Spinal cord (tissue), 10 donors: ENCODE results near the gene CYP1B1. TPM values are rescaled to one million over a fixed set of nuclear protein-coding genes. Genes with fewer than 3 reads are reported as not detected.
"Not testable (repeated sequence)": the region's sequence is repeated elsewhere in the genome, so short reads cannot be mapped to it uniquely, and the experiment has no call there.

ENCODE experiments used
- DNase-seq, 6 donors: peaks; one replicate each; pipeline versions ENCODE4 v3.0.0 to v3.0.0-alpha.2; 2013 to 2015; ENCODE audit warnings: low spot score in 6 of 6, low read depth in 4 of 6
- H3K27ac ChIP-seq: one replicate; pipeline ENCODE4 v1.5.1; 2013; ENCODE audit warnings: low read depth, low read length, control low read depth
- H3K27me3 ChIP-seq: one replicate; pipeline ENCODE4 v1.6.1; 2013; ENCODE audit warnings: low read length; ENCODE audit not compliant: control insufficient read depth, insufficient read depth
- H3K36me3 ChIP-seq: one replicate; pipeline ENCODE4 v1.6.1; 2013; ENCODE audit warnings: low read length; ENCODE audit not compliant: control insufficient read depth, insufficient read depth
- H3K4me1 ChIP-seq: one replicate; pipeline ENCODE4 v1.6.1; 2013; ENCODE audit warnings: low read length; ENCODE audit not compliant: control insufficient read depth, insufficient read depth
- H3K4me3 ChIP-seq: one replicate; pipeline ENCODE4 v1.5.1; 2013; ENCODE audit warnings: low read depth, low read length, control low read depth
- H3K9me3 ChIP-seq: one replicate; pipeline ENCODE4 v1.6.1; 2013; ENCODE audit warnings: low read length; ENCODE audit not compliant: control insufficient read depth, insufficient read depth
- WGBS: methylation state at CpG from one replicate; pipeline ENCODE4 v1.1.5; 2013; ENCODE audit warnings: missing lambda C conversion rate; ENCODE audit not compliant: insufficient coverage; 5-methylcytosine and 5-hydroxymethylcytosine counted together
- polyA plus RNA-seq, 2 donors: library from polyadenylated mRNA; unstranded; fragments of 120-200 nt; gene quantifications; one replicate each; pipeline ENCODE4 v1.2.1, GENCODE V29; 2013; ENCODE audit not compliant: insufficient read length in 2 of 2
- total RNA-seq, 2 donors: library from RNA; depleted of rRNA in 1 of 2; stranded (reverse); fragments of 120-200 nt in 1 of 2; fragments of >200 nt in 1 of 2; gene quantifications; one replicate each; pipeline versions ENCODE4 v1.2.3 to v1.2.4, GENCODE V29; 2013 to 2014
- donor health status: healthy.

Gene CYP1B1
- total and polyA plus RNA-seq, 4 donors, result 29.8 to 105 (median 67.2) TPM

DNA sequence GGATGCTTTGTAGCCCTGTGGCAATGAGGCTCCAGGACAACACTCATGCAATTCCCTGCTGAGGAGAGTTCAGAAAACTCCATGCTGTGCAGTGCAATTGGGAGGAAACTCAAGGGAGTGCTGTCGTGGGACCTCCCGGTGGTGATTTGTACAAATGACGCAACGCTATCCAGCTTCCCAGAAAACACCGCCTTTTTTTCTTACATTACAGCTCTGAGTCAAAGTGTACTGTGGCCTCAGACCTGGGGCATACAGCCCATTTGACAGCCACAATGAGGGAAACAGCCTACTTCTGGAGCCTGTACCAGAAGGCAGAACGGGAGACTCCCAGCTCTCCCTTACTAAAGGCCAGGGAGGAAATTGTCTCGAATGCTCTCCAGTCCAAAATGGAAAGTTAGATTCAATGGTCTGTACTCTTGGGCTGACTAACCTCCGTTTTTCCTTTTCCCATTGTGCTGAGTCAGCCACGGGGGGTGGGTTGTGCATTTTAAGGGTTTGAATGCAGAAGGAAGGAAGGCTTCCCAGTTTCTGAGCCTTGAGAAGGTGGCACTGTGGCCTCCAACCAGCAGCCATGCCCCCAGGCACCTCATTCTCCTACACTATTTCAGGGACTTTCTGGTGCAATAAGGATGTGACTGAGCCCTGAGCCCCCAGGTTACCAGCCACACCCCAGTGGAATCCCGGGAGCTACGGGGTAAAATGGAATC, 16.4 kb upstream of the CYP1B1 start:
- Histone ChIP-seq H3K4me3 (no peak overlapping the region), H3K9me3 (no peaks in the 10 kb centered on the region), H3K27me3 (peaks cover 1% of the 10 kb centered on the region), H3K27ac (no peak overlapping the region), H3K4me1 (peaks cover 10% of the 10 kb centered on the region), H3K36me3 (no peaks in the 10 kb centered on the region)
- 54% methylated on average over 3 of the region's 11 CpGs for WGBS
- peak in 1 of 6 donors; percentile 74 for DNase-seq

DNA sequence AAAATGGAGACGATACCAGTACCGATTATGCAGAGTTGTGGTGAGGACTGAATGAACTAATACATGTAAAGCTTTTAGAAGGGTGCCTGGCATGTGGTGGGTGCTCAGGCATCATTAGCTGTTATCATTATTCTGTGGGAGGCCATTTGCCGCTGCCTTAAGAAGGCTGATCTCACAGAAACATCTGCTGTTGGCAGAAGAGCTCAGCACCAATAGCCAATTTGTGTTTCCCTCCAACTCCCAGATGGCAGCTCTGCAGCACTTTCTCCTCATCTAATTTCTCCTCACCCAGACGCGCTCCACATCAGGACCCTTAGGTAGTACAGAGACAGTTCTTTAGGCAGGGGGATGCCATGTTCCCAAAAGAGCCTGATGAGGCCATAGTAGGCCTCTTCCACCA, 15.8 kb upstream of the CYP1B1 start:
- Histone ChIP-seq H3K9me3 (no peaks in the 10 kb centered on the region), H3K27ac (no peak overlapping the region), H3K4me1 (peaks cover 10% of the 10 kb centered on the region), H3K27me3 (no peaks in the 10 kb centered on the region), H3K4me3 (no peak overlapping the region), H3K36me3 (no peaks in the 10 kb centered on the region)
- DNase-seq, result peak in 2 of 6 donors; percentile 49 to 91
- 81% methylated on average over 2 of the region's 5 CpGs for WGBS

DNA sequence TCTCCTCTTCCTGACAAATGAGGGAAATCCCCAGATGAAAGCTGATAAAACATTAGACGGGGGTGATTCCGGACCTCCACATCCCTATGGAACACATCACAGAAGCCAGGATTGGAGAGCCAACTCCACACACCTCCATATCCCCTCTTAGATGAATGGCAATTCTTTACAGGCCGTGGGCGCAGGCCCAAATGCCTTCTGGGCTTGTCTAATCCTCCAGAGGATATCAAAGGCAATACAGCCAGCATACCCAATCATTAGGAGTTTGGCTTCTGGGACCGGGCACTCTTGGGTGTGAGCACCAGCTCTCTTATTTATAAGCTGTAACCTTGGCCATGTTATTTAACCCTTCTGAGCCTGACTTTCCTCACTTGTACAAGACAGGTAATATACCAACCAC, 15.0 kb upstream of the CYP1B1 start:
- peaks cover 8% of the 10 kb centered on the region for H3K4me1 ChIP-seq
- no peaks in the 10 kb centered on the region for H3K27me3 ChIP-seq
- WGBS, result 91% methylated on average over 4 of the region's 5 CpGs
- no peak overlapping the region for H3K27ac ChIP-seq
- no peaks in the 10 kb centered on the region for H3K36me3 ChIP-seq
- DNase-seq, result no peak
- H3K4me3 ChIP-seq, result no peak overlapping the region
- H3K9me3 ChIP-seq, result no peaks in the 10 kb centered on the region

- not testable (repeated sequence) for H3K9me3 ChIP-seq, H3K4me3 ChIP-seq, H3K27ac ChIP-seq, H3K27me3 ChIP-seq, DNase-seq, H3K4me1 ChIP-seq, H3K36me3 ChIP-seq
- 96% methylated on average over 5 of the region's 6 CpGs for WGBS
Observed at GRCh38 chr2:38090212-38090611, 14.3 kb upstream of the CYP1B1 start.

DNA sequence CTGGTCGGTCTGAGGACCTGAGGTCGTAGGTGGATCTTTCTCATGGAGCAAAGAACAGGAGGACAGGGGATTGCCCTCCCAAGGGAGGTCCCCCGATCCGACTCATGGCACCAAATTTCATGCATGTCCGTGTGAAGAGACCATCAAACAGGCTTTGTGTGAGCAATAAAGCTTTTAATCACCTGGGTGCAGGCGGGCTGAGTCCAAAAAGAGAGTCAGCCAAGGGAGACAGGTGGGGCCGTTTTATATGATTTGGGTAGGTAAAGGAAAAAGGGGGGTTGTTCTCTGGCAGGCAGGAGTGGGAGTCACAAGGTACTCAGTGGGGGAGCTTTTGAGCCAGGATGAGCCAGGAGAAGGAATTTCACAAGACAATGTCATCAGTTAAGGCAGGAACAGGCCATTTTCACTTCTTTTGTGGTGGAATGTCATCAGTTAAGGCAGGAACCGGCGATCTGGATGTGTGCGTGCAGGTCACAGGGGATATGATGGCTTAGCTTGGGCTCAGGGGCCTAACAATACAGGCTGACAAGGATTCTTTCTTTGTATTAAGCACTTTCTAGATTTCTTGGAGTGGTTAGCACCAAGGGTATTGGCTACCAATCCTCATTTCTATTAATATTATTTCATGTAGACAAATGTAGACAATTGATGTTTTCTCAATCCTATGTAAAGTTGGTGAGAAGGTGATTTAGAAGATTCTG, 10.2 kb upstream of the CYP1B1 start:
- not testable (repeated sequence) for H3K27me3 ChIP-seq, H3K4me1 ChIP-seq, H3K36me3 ChIP-seq, H3K9me3 ChIP-seq, H3K4me3 ChIP-seq, H3K27ac ChIP-seq, DNase-seq
- 80% methylated on average over 5 of the region's 10 CpGs for WGBS

GRCh38 chr2:38084556-38084955, 8.6 kb upstream of the CYP1B1 start:
- H3K36me3 ChIP-seq, H3K4me1 ChIP-seq, H3K27me3 ChIP-seq, DNase-seq, H3K4me3 ChIP-seq, H3K27ac ChIP-seq, H3K9me3 ChIP-seq: not testable (repeated sequence)
- WGBS, result 77% methylated on average over 5 of the region's 8 CpGs

GRCh38 chr2:38082727-38083126, 6.8 kb upstream of the CYP1B1 start:
- H3K27ac ChIP-seq, H3K36me3 ChIP-seq, H3K9me3 ChIP-seq, DNase-seq, H3K27me3 ChIP-seq, H3K4me1 ChIP-seq, H3K4me3 ChIP-seq: not testable (repeated sequence)
- 100% methylated on average over 3 of the region's 9 CpGs for WGBS

DNA sequence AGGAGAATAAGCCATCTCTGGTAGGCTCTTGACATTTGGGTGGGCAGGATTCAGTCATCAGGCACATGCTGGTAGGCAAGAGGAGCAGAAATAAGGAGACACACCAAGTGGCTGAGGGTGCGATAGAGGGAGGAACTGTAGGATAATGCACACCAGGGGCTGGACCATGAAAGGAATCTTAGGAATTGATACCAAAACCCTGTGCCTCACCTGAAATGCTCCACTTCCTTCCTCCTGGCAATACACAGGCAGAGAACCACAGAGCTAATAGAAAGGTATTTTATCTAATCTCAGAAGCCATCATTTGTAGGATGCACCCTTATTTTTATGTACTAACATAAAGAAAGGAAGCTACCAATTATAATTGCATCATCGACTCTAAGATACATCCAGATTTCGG, 4.4 kb upstream of the CYP1B1 start:
- no CpG with 5 or more reads among the region's 3 CpGs for WGBS
- no peak overlapping the region for H3K4me3 ChIP-seq
- no peaks in the 10 kb centered on the region for H3K36me3 ChIP-seq
- no peak for DNase-seq
- H3K4me1 ChIP-seq, result peaks cover 22% of the 10 kb centered on the region
- peaks cover 21% of the 10 kb centered on the region for H3K27me3 ChIP-seq
- H3K9me3 ChIP-seq, result no peaks in the 10 kb centered on the region
- no peak overlapping the region for H3K27ac ChIP-seq

- WGBS, result 76% methylated on average over 9 of the region's 11 CpGs
Observed at GRCh38 chr2:38079116-38080052, 3.4 kb upstream of the CYP1B1 start.

More at GRCh38 chr2:38079116-38080052, 3.4 kb upstream of the CYP1B1 start:
- H3K4me3 ChIP-seq, result no peak overlapping the region
- H3K36me3 ChIP-seq, result no peaks in the 10 kb centered on the region
- H3K27me3 ChIP-seq, result peaks cover 31% of the 10 kb centered on the region
- DNase-seq, result no peak
- H3K27ac ChIP-seq, result no peak overlapping the region
- H3K9me3 ChIP-seq, result no peaks in the 10 kb centered on the region
- H3K4me1 ChIP-seq, result peaks cover 31% of the 10 kb centered on the region
